Mesodermal cell (in vitro differentiated cells): Measurements from ENCODE around the gene CSF1R.

ENCODE experiments used
- H3K27ac ChIP-seq: 2 replicates; pipeline ENCODE4 v1.7.0; 2013; ENCODE audit warnings: mild to moderate bottlenecking, low read depth, low read length, moderate library complexity; ENCODE audit not compliant: severe bottlenecking
- H3K36me3 ChIP-seq: 2 replicates; pipeline ENCODE4 v1.7.1; 2013; ENCODE audit warnings: mild to moderate bottlenecking, low read length, moderate library complexity; ENCODE audit not compliant: control insufficient read depth, insufficient read depth
- H3K4me1 ChIP-seq: one replicate; pipeline ENCODE4 v1.7.1; 2013; ENCODE audit warnings: mild to moderate bottlenecking, low read length; ENCODE audit not compliant: insufficient read depth, control insufficient read depth, poor library complexity, severe bottlenecking
- H3K4me3 ChIP-seq: 2 replicates; pipeline ENCODE4 v1.7.0; 2013; ENCODE audit warnings: low read length, control low read depth, mild to moderate bottlenecking; ENCODE audit not compliant: insufficient read depth, poor library complexity, severe bottlenecking; ENCODE audit errors: extremely low read depth
- H3K9me3 ChIP-seq: 2 replicates; pipeline ENCODE4 v1.7.1; 2013; ENCODE audit warnings: mild to moderate bottlenecking, low read length, moderate library complexity; ENCODE audit not compliant: control insufficient read depth
- WGBS, 2 experiments: methylation state at CpG; one replicate each; pipeline ENCODE4 v1.1.5; 2013; ENCODE audit warnings: missing lambda C conversion rate in 2 of 2; ENCODE audit not compliant: insufficient coverage in 2 of 2; 5-methylcytosine and 5-hydroxymethylcytosine counted together

The CSF1R gene

GRCh38 chr5:150077996-150078801 lies 8.2 kb downstream of the CSF1R start:
- no peaks in the 10 kb centered on the region for H3K9me3 ChIP-seq
- H3K4me3 ChIP-seq, result no peak overlapping the region
- WGBS, 2 experiments, result 81 to 92% methylated on average over 7 to 8 of the region's 8 CpGs
- H3K27ac ChIP-seq, result no peak overlapping the region
- peaks cover 7% of the 10 kb centered on the region for H3K4me1 ChIP-seq
- no peaks in the 10 kb centered on the region for H3K36me3 ChIP-seq

DNA sequence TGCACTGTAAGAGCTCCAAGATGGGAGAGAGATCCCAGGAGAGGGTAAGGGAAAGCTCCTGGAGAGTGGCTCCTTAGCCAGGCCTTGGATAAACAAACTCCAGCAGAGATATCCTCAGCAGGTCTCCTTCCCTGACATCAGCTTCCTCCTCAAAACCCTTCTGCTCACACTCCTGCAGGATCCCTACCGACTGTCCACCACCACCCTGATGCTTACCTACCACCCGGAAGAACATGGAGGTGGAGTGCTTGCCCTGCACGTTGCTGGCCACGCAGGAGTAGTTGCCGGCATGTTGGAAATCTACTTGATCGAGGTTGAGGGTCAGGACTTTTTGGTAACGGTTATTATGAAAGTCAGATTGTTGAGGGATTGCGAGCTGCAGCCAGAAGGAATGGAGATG lies 9.3 kb downstream of the CSF1R start:
- no peaks in the 10 kb centered on the region for H3K9me3 ChIP-seq
- H3K4me3 ChIP-seq, result no peak overlapping the region
- H3K4me1 ChIP-seq, result peaks cover under 1% of the 10 kb centered on the region
- H3K36me3 ChIP-seq, result no peaks in the 10 kb centered on the region
- 87 to 94% methylated on average over 8 of the region's 8 CpGs for WGBS, 2 experiments
- H3K27ac ChIP-seq, result no peak overlapping the region

DNA sequence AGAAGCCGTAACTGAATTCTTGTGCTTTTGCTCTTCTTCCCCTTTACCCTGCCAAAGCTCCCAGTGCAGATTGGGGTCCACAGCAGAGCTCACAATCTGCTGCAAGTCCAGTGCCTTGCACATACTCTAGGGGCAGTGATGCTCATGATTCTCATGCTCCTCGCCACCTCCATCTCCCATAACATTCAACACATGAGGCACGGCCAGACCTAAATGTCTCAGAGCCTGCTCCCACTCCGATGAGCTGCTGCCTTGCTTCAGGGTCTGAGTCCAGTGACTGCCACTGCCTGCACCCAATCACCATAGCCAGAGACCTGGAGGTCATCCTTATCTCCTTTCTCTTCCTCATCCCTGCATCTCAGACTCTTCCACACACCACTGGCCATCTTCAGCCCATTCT lies 10.5 kb downstream of the CSF1R start:
- Histone ChIP-seq H3K27ac (no peak overlapping the region), H3K9me3 (no peaks in the 10 kb centered on the region), H3K4me3 (no peak overlapping the region)

DNA sequence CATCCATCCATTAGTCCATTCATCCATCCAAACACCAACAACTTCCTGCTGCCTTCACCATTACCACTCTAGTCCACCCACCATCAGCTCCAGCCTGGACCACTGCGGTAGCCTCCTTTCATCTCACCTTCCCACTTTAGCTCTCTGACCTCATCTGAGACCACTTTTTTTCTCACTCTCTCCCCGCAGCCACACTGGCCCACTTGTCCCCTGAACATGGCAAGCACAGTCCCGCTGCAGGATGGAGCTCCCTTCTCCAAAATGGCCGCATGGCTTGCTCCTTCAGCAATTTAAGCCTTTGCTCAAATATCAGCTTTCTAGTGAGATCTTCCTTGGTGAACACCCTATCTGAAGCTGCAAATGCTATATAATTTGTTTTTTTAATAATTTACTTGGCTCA lies 11.1 kb downstream of the CSF1R start:
- Histone ChIP-seq H3K4me1 (no peaks in the 10 kb centered on the region), H3K4me3 (no peak overlapping the region), H3K9me3 (no peaks in the 10 kb centered on the region), H3K36me3 (no peaks in the 10 kb centered on the region), H3K27ac (no peak overlapping the region)
- WGBS, 2 experiments, result 94 to 100% methylated on average over 4 of the region's 4 CpGs

More for the DNA sequence above, 10.5 kb downstream of the CSF1R start:
- no peaks in the 10 kb centered on the region for H3K36me3 ChIP-seq
- 90 to 97% methylated on average over 3 to 4 of the region's 4 CpGs for WGBS, 2 experiments
- no peaks in the 10 kb centered on the region for H3K4me1 ChIP-seq

- Histone ChIP-seq H3K27ac (no peak overlapping the region), H3K9me3 (no peaks in the 10 kb centered on the region), H3K4me3 (no peak overlapping the region), H3K36me3 (no peaks in the 10 kb centered on the region), H3K4me1 (no peaks in the 10 kb centered on the region)
- WGBS, 2 experiments, result 33 to 94% methylated on average over 1 to 2 of the region's 3 CpGs
These were observed 12.7 kb downstream of the CSF1R start for GRCh38 chr5:150073677-150074076.

- Histone ChIP-seq H3K36me3 (no peaks in the 10 kb centered on the region), H3K9me3 (no peaks in the 10 kb centered on the region), H3K27ac (no peak overlapping the region), H3K4me3 (no peak overlapping the region), H3K4me1 (no peaks in the 10 kb centered on the region)
- WGBS, 2 experiments, result 94 to 97% methylated on average over 3 to 5 of the region's 5 CpGs
These were observed 13.2 kb downstream of the CSF1R start for GRCh38 chr5:150073086-150073625.

DNA sequence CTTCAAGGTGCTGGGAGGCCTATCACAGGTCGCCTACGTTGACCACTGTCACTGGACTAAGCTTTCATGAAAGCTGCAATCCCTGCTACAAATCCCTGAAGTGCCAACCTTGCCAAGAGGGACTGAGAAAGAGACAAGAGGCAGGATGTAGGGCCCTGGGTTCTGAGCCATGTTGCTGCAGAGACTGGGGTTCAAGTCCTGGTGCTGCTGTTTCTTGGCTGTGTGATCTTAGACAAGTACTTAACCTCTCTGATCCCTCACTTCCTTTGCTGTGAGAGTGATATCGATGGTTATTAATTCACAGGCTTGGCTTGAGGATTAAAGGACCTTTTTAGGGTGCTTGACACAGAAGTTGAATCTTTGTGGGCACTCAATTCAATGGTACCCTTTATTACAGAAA lies 15.5 kb downstream of the CSF1R start:
- H3K36me3 ChIP-seq, result no peaks in the 10 kb centered on the region
- H3K9me3 ChIP-seq, result no peaks in the 10 kb centered on the region
- no peak overlapping the region for H3K27ac ChIP-seq
- WGBS, 2 experiments, result 92 to 93% methylated on average over 2 of the region's 3 CpGs
- no peak overlapping the region for H3K4me3 ChIP-seq
- H3K4me1 ChIP-seq, result peaks cover 9% of the 10 kb centered on the region

GRCh38 chr5:150069672-150070627 lies 16.4 kb downstream of the CSF1R start:
- H3K4me1 ChIP-seq, result peaks cover 16% of the 10 kb centered on the region
- WGBS, 2 experiments, result 84 to 87% methylated on average over 12 to 13 of the region's 25 CpGs
- no peak overlapping the region for H3K27ac ChIP-seq
- no peak overlapping the region for H3K4me3 ChIP-seq
- no peaks in the 10 kb centered on the region for H3K36me3 ChIP-seq
- H3K9me3 ChIP-seq, result no peaks in the 10 kb centered on the region

DNA sequence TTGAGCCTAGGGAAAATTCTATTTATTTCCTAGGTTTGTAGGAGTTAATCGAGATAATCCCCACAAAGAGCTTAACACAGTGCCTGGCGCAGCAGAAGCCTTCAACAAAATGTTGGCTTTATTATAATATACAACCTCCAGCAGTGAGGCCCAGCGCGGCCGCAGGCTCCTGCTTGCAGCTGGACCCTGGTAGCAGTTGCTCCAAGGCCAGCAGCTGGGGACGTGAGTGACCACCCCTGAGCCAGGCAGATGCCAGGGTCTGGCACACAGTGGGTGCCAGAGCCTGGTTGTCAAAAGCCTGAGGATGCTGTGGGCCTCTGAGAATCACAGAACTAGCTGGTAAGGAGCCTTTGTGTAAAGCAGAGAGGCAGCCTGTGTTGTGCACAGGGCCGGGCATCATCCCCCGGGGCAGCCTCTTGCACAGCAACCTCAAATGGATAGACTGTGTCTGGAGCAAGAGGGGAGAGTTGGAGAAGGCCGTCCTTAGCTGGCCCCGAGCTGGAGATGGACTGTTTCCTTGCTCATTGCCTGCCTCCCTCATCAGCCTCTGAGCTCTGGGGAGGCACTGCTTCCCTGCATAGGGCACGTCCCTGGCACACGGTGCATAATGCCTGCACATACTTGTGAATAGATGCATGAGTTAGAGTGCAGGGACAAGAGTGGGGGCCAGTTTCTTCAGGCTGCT lies 17.3 kb downstream of the CSF1R start:
- H3K27ac ChIP-seq, result no peak overlapping the region
- H3K36me3 ChIP-seq, result no peaks in the 10 kb centered on the region
- peaks cover 19% of the 10 kb centered on the region for H3K4me1 ChIP-seq
- H3K4me3 ChIP-seq, result no peak overlapping the region
- 87 to 93% methylated on average over 6 to 8 of the region's 12 CpGs for WGBS, 2 experiments
- H3K9me3 ChIP-seq, result no peaks in the 10 kb centered on the region

GRCh38 chr5:150068472-150068871 lies 17.9 kb downstream of the CSF1R start:
- WGBS, 2 experiments, result 88 to 100% methylated on average over 2 of the region's 4 CpGs
- peaks cover 19% of the 10 kb centered on the region for H3K4me1 ChIP-seq

More at GRCh38 chr5:150068472-150068871, 17.9 kb downstream of the CSF1R start:
- no peaks in the 10 kb centered on the region for H3K36me3 ChIP-seq
- H3K27ac ChIP-seq, result no peak overlapping the region
- H3K4me3 ChIP-seq, result no peak overlapping the region
- H3K9me3 ChIP-seq, result no peaks in the 10 kb centered on the region
